GM12875 (cell line): ENCODE results near the gene PREB.

Experiments used
- H3K4me3 ChIP-seq: one replicate; pipeline ENCODE4 v1.5.1; 2011; ENCODE audit warnings: low read depth, low read length, control low read depth
- CTCF ChIP-seq: IDR thresholded peaks from 2 replicates; pipeline ENCODE4 v1.5.1; 2011; ENCODE audit warnings: low read depth, mild to moderate bottlenecking, control low read depth, inconsistent platforms, low read length, moderate library complexity, borderline replicate concordance; ENCODE audit not compliant: insufficient read depth

Gene PREB

GRCh38 chr2:27175330-27175729 lies 40.9 kb upstream of the PREB start:
- no peak overlapping the region for H3K4me3 ChIP-seq
- TF ChIP-seq CTCF = no peak

GRCh38 chr2:27174638-27175037 lies 40.2 kb upstream of the PREB start:
- H3K4me3 ChIP-seq = no peak overlapping the region
- no peak for TF ChIP-seq CTCF

- TF ChIP-seq CTCF = no peak
- H3K4me3 ChIP-seq = no peak overlapping the region
Observed at GRCh38 chr2:27171351-27171848, 37.0 kb upstream of the PREB start.

GRCh38 chr2:27170581-27171337 lies 36.3 kb upstream of the PREB start:
- TF ChIP-seq CTCF = no peak
- H3K4me3 ChIP-seq = no peak overlapping the region

GRCh38 chr2:27164960-27165763 lies 30.7 kb upstream of the PREB start:
- TF ChIP-seq CTCF = no peak

GRCh38 chr2:27162151-27163121 lies 28.0 kb upstream of the PREB start:
- H3K4me3 ChIP-seq = no peak overlapping the region
- TF ChIP-seq CTCF = no peak

More at GRCh38 chr2:27164960-27165763, 30.7 kb upstream of the PREB start:
- H3K4me3 ChIP-seq = no peak overlapping the region
